HCT116 (cell line): Measurements from ENCODE around the gene RHOD. TPM values are rescaled to one million over a fixed set of nuclear protein-coding genes. Genes with fewer than 3 reads are reported as not detected.

Experiments used
- ATAC-seq: fragments of 200-7000 bp; cut with Tn5 transposase; 2 replicates; pipeline ENCODE4 v1.9.1; 2020; ENCODE audit warnings: mild to moderate bottlenecking, moderate library complexity
- BruUV-seq: library from RNA; stranded (reverse); fragments of 400-500 nt; replicated peaks from 2 replicates; lab custom pipeline; 2021; lab: Mats Ljungman, UMichigan
- CTCF ChIA-PET: fragments of 300-600 bp; sonication (Branson Sonifier 250); formaldehyde crosslinking; loops from one replicate; lab custom pipeline; 2021; ENCODE audit warnings: antibody characterized with exemption; lab: Charles Lee
- POLR2A ChIA-PET: fragments of 300-600, 350-600 bp; sonication (Branson Sonifier 250); formaldehyde crosslinking; loops from one replicate; lab custom pipeline; 2021; ENCODE audit warnings: antibody characterized with exemption; lab: Charles Lee
- RAD21 ChIA-PET, 2 experiments: fragments of 300-600 bp; sonication (Branson Sonifier 250); formaldehyde crosslinking; loops; one replicate each; lab custom pipeline; 2023; ENCODE audit warnings: low total read pairs in 2 of 2; ENCODE audit not compliant: uncharacterized antibody in 2 of 2, unreplicated experiment in 2 of 2, low non-redundant PET in 1 of 2; lab: Charles Lee
- DNase-seq: peaks from one replicate; pipeline ENCODE4 v3.0.0-alpha.2; 2010; ENCODE audit warnings: low read depth, low spot score
- H2AFZ ChIP-seq: fragments of 200-600 bp; shearing (Covaris generic), sonication (generic); 2 replicates; pipeline ENCODE4 v1.6.1; 2017; ENCODE audit warnings: low read depth, mixed run types, mixed read lengths, antibody characterized with exemption, low read length; ENCODE audit not compliant: poor library complexity, severe bottlenecking
- H3K27ac ChIP-seq: 2 replicates; pipeline ENCODE4 v1.5.1; 2012; ENCODE audit warnings: low read depth, low read length
- H3K27me3 ChIP-seq: fragments of 200-600 bp; sonication (generic); 2 replicates; pipeline ENCODE4 v1.6.1; 2016; ENCODE audit warnings: mixed run types, low read length, mixed read lengths; ENCODE audit not compliant: insufficient read depth
- H3K36me3 ChIP-seq, 2 experiments: fragments of 200-500 bp in 1 of 2; fragments of 200-600 bp in 1 of 2; sonication (Bioruptor generic) in 1 of 2; sonication (generic) in 1 of 2; 2 replicates each; pipeline versions ENCODE4 v1.5.1 to v1.6.1; 2014 to 2016; ENCODE audit warnings: low read length in 2 of 2, inconsistent platforms in 1 of 2, mixed read lengths in 1 of 2, mixed run types in 1 of 2; ENCODE audit not compliant: insufficient read depth in 2 of 2, control insufficient read depth in 1 of 2
- H3K4me1 ChIP-seq, 2 experiments: fragments of 200-600 bp in 1 of 2; sonication (generic) in 1 of 2; 2 replicates each; pipeline versions ENCODE4 v1.5.1 to v1.6.1; 2012 to 2017; ENCODE audit warnings: low read length in 2 of 2, inconsistent platforms in 1 of 2, mild to moderate bottlenecking in 1 of 2, mixed read lengths in 1 of 2, mixed run types in 1 of 2, moderate library complexity in 1 of 2; ENCODE audit not compliant: insufficient read depth in 2 of 2, control insufficient read depth in 1 of 2
- H3K4me2 ChIP-seq: fragments of 200-600 bp; sonication (generic); 2 replicates; pipeline ENCODE4 v1.6.1; 2017; ENCODE audit warnings: mixed run types, low read length, mixed read lengths
- H3K4me3 ChIP-seq, 2 experiments: fragments of 200-600 bp in 1 of 2; sonication (generic) in 1 of 2; replicated peaks in 1 of 2; 2 replicates each; pipeline ENCODE4 v1.5.1; 2011 to 2016; ENCODE audit warnings: low read length in 2 of 2, control low read depth in 1 of 2, low read depth in 1 of 2, mild to moderate bottlenecking in 1 of 2, mixed read lengths in 1 of 2, mixed run types in 1 of 2
- H3K79me2 ChIP-seq: fragments of 200-600 bp; sonication (generic); 2 replicates; pipeline ENCODE4 v1.6.1; 2017; ENCODE audit warnings: mild to moderate bottlenecking, mixed run types, low read length, moderate library complexity, mixed read lengths; ENCODE audit not compliant: insufficient read depth
- H3K9ac ChIP-seq: fragments of 200-600 bp; sonication (generic); 2 replicates; pipeline ENCODE4 v1.6.1; 2016; ENCODE audit warnings: low read length, mixed read lengths
- H3K9me2 ChIP-seq: fragments of 200-600 bp; sonication (generic), shearing (Covaris generic); 2 replicates; pipeline ENCODE4 v1.6.1; 2017; ENCODE audit warnings: mixed run types, mild to moderate bottlenecking, moderate library complexity; ENCODE audit not compliant: insufficient read depth
- H3K9me3 ChIP-seq, 2 experiments: fragments of 200-500 bp in 1 of 2; fragments of 200-600 bp in 1 of 2; sonication (Bioruptor generic) in 1 of 2; sonication (generic) in 1 of 2; 2 replicates each; pipeline ENCODE4 v1.6.1; 2014 to 2017; ENCODE audit warnings: low read length in 2 of 2, mixed read lengths in 2 of 2, inconsistent platforms in 1 of 2, low read depth in 1 of 2, mild to moderate bottlenecking in 1 of 2, mixed run types in 1 of 2, moderate library complexity in 1 of 2; ENCODE audit not compliant: control insufficient read depth in 1 of 2, insufficient read depth in 1 of 2
- H4K20me1 ChIP-seq: fragments of 200-600 bp; sonication (generic), shearing (Covaris generic); 2 replicates; pipeline ENCODE4 v1.6.1; 2017; ENCODE audit warnings: mixed run types, mild to moderate bottlenecking, moderate library complexity; ENCODE audit not compliant: insufficient read depth
- EGR1 ChIP-seq: IDR thresholded peaks from 2 replicates; pipeline ENCODE4 v1.6.1; 2012; ENCODE audit warnings: low read depth
- ELF1 ChIP-seq: IDR thresholded peaks from 2 replicates; pipeline ENCODE4 v1.6.1; 2012; ENCODE audit warnings: low read depth, borderline replicate concordance
- EZH2 ChIP-seq: fragments of 200-600 bp; sonication (generic); IDR thresholded peaks from 2 replicates; pipeline ENCODE4 v1.6.1; 2017; ENCODE audit warnings: antibody characterized with exemption, mixed run types
- EZH2phosphoT487 ChIP-seq: fragments of 200-600 bp; IDR thresholded peaks from 2 replicates; pipeline ENCODE4 v1.6.1; 2018; ENCODE audit warnings: antibody characterized with exemption, borderline replicate concordance
- POLR2A ChIP-seq: IDR thresholded peaks from 2 replicates; pipeline ENCODE4 v1.7.0; 2011; ENCODE audit warnings: borderline replicate concordance; ENCODE audit not compliant: insufficient read depth, insufficient read length; ENCODE audit errors: extremely low read depth
- POLR2AphosphoS5 ChIP-seq: IDR thresholded peaks from 2 replicates; pipeline ENCODE4 v1.6.1; 2011; ENCODE audit warnings: mild to moderate bottlenecking, low read depth, low read length, moderate library complexity
- RAD21 ChIP-seq: IDR thresholded peaks from 2 replicates; pipeline ENCODE4 v1.6.1; 2012; ENCODE audit warnings: low read depth, mild to moderate bottlenecking
- SP1 ChIP-seq: IDR thresholded peaks from 2 replicates; pipeline ENCODE4 v1.6.1; 2012; ENCODE audit warnings: low read depth
- TCF7L2 ChIP-seq: IDR thresholded peaks from 2 replicates; pipeline ENCODE4 v1.7.0; 2011; ENCODE audit warnings: borderline replicate concordance, inconsistent platforms; ENCODE audit not compliant: insufficient read depth, insufficient read length; ENCODE audit errors: extremely low read depth
- ZFX ChIP-seq: fragments of 450-650 bp; IDR thresholded peaks from 2 replicates; pipeline ENCODE4 v1.6.1; 2017
- ZNF274 ChIP-seq: fragments of 200-500 bp; sonication (Bioruptor generic); IDR thresholded peaks from 2 replicates; pipeline ENCODE4 v1.6.1; 2014; ENCODE audit warnings: mild to moderate bottlenecking, low read depth, low read length, inconsistent platforms
- intact Hi-C: fragments of 100-400 bp; cut with micrococcal nuclease; formaldehyde crosslinking; loops from 2 replicates; pipeline ENCODE4 v1.10.0; 2022
- total RNA-seq: library from RNA; stranded (reverse); gene quantifications from one replicate; pipeline ENCODE4 v1.2.1, GENCODE V29; 2021; ENCODE audit not compliant: unreplicated experiment
- TF ChIP-seq, protein P1 (sequence below): IDR thresholded peaks from 2 replicates; pipeline ENCODE4 v1.6.1; 2012
- TF ChIP-seq, protein P2 (sequence below), 3 experiments: fragments of 200-600 bp in 1 of 3; sonication (generic) in 1 of 3; IDR thresholded peaks in 2 of 3; conservative IDR thresholded peaks in 1 of 3; 2 replicates each; pipeline ENCODE4 v1.5.1; 2012 to 2017; ENCODE audit warnings: low read depth in 2 of 3, low read length in 2 of 3, antibody characterized with exemption in 1 of 3, borderline replicate concordance in 1 of 3, control low read depth in 1 of 3, mild to moderate bottlenecking in 1 of 3, mixed read lengths in 1 of 3, mixed run types in 1 of 3, moderate library complexity in 1 of 3; ENCODE audit not compliant: insufficient read depth in 1 of 3
- TF ChIP-seq, protein P3 (sequence below): IDR thresholded peaks from 2 replicates; pipeline ENCODE4 v1.6.1; 2011; ENCODE audit warnings: mild to moderate bottlenecking, low read length, moderate library complexity; ENCODE audit not compliant: insufficient replicate concordance; ENCODE audit errors: extremely low read depth

Gene RHOD
- total RNA-seq, 1 experiment from 2014 or later, result 42.0 TPM

DNA sequence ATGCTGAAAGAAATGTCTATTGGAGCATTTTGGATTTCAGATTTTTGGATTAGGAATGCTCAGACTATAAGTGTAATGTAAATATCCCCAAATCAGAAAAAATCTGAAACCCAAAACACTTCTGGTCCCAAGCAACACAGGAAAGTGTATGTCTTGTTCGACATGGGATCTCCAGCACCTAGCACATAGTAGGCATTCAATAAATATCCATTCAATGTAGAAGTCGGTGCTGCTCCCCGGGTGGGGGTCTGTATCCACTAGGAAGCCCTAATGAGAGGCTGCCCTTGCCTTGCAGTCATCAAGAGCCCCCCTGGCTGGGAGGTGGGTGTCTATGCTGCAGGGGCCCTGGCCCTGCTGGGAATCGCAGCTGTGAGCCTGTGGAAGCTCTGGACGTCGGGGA lies 22.3 kb upstream of the RHOD start:
- intact Hi-C loops, result no loop called here
- no peak for TF ChIP-seq POLR2A
- no peak for TF ChIP-seq ZNF274
- TF ChIP-seq SP1, result no peak
- TF ChIP-seq RAD21, result no peak
- TF ChIP-seq EZH2phosphoT487, result no peak
- TF ChIP-seq, protein P1, sequence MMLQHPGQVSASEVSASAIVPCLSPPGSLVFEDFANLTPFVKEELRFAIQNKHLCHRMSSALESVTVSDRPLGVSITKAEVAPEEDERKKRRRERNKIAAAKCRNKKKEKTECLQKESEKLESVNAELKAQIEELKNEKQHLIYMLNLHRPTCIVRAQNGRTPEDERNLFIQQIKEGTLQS, result no peak
- TF ChIP-seq TCF7L2, result no peak
- no peak for TF ChIP-seq POLR2AphosphoS5
- no peak for TF ChIP-seq ELF1
- TF ChIP-seq, all 23 proteins: peak for 0
- Histone ChIP-seq H4K20me1 (no peaks in the 10 kb centered on the region), H3K79me2 (no peaks in the 10 kb centered on the region), H3K27me3 (no peaks in the 10 kb centered on the region), H3K9ac (no peak overlapping the region), H3K9me3 (no peaks in the 10 kb centered on the region), H3K36me3 (no peaks in the 10 kb centered on the region), H3K9me2 (no peaks in the 10 kb centered on the region), H3K4me1 (peaks cover 28 to 32% of the 10 kb centered on the region in 2 experiments), H3K27ac (no peak overlapping the region), H2AFZ (no peak overlapping the region), H3K4me3 (no peak overlapping the region), H3K4me2 (no peak overlapping the region)
- ChIA-PET CTCF (no interaction called here), RAD21 (no interaction called here), POLR2A (no interaction called here)
- DNase-seq (no peak), ATAC-seq (no peak)
- BruUV-seq, result no TSS peak

DNA sequence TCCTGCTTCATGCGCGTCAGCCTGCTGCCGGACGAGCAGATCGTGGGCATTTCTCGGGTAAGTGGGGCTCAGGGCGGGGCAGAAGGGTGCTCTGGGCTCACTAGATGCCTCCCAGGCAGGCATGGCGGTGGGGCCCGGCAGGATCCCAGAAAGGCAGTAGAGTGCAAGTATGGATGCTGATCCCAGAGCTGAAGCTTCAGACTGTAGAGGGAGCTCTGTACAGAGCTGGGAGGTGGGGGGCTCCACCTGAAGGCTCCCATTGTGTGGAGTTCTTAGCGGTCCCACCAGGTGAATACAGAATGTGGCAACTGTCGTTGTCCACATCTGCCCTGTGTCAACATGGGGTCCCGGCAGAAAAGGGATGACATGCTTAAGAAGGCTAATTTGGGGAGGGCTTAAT lies 16.5 kb upstream of the RHOD start:
- Histone ChIP-seq H3K4me2 (no peak overlapping the region), H3K9me2 (no peaks in the 10 kb centered on the region), H3K9ac (no peak overlapping the region), H3K4me1 (peaks cover 0 to 6% of the 10 kb centered on the region in 2 experiments; a peak in 2 of 4 replicates), H4K20me1 (no peaks in the 10 kb centered on the region), H3K9me3 (no peaks in the 10 kb centered on the region), H3K79me2 (no peaks in the 10 kb centered on the region), H2AFZ (no peak overlapping the region), H3K4me3 (no peak overlapping the region), H3K27me3 (no peaks in the 10 kb centered on the region), H3K27ac (no peak overlapping the region), H3K36me3 (no peaks in the 10 kb centered on the region)
- intact Hi-C loops, result no loop called here
- ChIA-PET RAD21 (no interaction called here), POLR2A (interaction anchor here (1.2 kb wide), 1 partner anchor 16 kb away, joined by 3 read pairs; no protein-coding TSS in a partner anchor), CTCF (no interaction called here)
- no peak for DNase-seq
- ATAC-seq, result no peak
- BruUV-seq, result no TSS peak
- TF ChIP-seq, protein P2, sequence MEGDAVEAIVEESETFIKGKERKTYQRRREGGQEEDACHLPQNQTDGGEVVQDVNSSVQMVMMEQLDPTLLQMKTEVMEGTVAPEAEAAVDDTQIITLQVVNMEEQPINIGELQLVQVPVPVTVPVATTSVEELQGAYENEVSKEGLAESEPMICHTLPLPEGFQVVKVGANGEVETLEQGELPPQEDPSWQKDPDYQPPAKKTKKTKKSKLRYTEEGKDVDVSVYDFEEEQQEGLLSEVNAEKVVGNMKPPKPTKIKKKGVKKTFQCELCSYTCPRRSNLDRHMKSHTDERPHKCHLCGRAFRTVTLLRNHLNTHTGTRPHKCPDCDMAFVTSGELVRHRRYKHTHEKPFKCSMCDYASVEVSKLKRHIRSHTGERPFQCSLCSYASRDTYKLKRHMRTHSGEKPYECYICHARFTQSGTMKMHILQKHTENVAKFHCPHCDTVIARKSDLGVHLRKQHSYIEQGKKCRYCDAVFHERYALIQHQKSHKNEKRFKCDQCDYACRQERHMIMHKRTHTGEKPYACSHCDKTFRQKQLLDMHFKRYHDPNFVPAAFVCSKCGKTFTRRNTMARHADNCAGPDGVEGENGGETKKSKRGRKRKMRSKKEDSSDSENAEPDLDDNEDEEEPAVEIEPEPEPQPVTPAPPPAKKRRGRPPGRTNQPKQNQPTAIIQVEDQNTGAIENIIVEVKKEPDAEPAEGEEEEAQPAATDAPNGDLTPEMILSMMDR (IDR thresholded peaks at IDR 0.05 in 2 of 3, conservative IDR thresholded peaks at IDR 0.05 in 1 of 3; ENCODE audit: borderline replicate concordance in 1 of 3, insufficient read depth in 1 of 3, low read depth in 2 of 3, low read length in 2 of 3), result no peak
- TF ChIP-seq, protein P3, sequence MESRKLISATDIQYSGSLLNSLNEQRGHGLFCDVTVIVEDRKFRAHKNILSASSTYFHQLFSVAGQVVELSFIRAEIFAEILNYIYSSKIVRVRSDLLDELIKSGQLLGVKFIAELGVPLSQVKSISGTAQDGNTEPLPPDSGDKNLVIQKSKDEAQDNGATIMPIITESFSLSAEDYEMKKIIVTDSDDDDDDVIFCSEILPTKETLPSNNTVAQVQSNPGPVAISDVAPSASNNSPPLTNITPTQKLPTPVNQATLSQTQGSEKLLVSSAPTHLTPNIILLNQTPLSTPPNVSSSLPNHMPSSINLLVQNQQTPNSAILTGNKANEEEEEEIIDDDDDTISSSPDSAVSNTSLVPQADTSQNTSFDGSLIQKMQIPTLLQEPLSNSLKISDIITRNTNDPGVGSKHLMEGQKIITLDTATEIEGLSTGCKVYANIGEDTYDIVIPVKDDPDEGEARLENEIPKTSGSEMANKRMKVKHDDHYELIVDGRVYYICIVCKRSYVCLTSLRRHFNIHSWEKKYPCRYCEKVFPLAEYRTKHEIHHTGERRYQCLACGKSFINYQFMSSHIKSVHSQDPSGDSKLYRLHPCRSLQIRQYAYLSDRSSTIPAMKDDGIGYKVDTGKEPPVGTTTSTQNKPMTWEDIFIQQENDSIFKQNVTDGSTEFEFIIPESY, result no peak
- no peak for TF ChIP-seq EGR1
- TF ChIP-seq, protein P1, result no peak
- no peak for TF ChIP-seq POLR2A
- TF ChIP-seq ZFX, result no peak
- TF ChIP-seq EZH2, result no peak
